ENCODE data around the gene GRK5.

The GRK5 gene

GRCh38 chr10:119299531-119299930, 92.2 kb downstream of the GRK5 start:
- Histone ChIP-seq H3K36me3 (replicated peaks in 1 of 2; ENCODE audit: control insufficient read depth in 2 of 2, insufficient read depth in 2 of 2, low read length in 2 of 2) (no peaks in the 10 kb centered on the region), H3K14ac (ENCODE audit: low read length) (no peak overlapping the region), H2AFZ (ENCODE audit: low read length) (no peak overlapping the region), H2BK15ac (ENCODE audit: low read length) (no peak overlapping the region), H3K4me3 (ENCODE audit: low read length in 2 of 2) (no peak overlapping the region), H3K27me3 (ENCODE audit: control insufficient read depth in 3 of 3, insufficient read depth in 3 of 3, low read depth in 1 of 3, low read length in 3 of 3) (no peaks in the 10 kb centered on the region), H3K79me1 (ENCODE audit: low read depth, low read length) (no peaks in the 10 kb centered on the region), H3K9me3 (replicated peaks in 1 of 2; ENCODE audit: control insufficient read depth in 2 of 2, insufficient read depth in 1 of 2, low read depth in 1 of 2, low read length in 2 of 2) (peaks cover 2 to 6% of the 10 kb centered on the region in 2 donors), H2BK120ac (ENCODE audit: low read depth, low read length) (no peak overlapping the region), H3K4me2 (ENCODE audit: insufficient read depth, low read length, poor library complexity, severe bottlenecking) (no peak overlapping the region), H3K4ac (ENCODE audit: low read length) (no peak overlapping the region), H3K23ac (ENCODE audit: low read depth, low read length, poor library complexity) (no peak overlapping the region), H4K91ac (ENCODE audit: low read depth, low read length, poor library complexity) (no peak overlapping the region), H3K27ac (replicated peaks; ENCODE audit: low read length) (no peak overlapping the region), H3K18ac (ENCODE audit: low read length) (no peak overlapping the region), H3K4me1 (ENCODE audit: control insufficient read depth in 2 of 2, insufficient read depth in 1 of 2, low read depth in 1 of 2, low read length in 2 of 2) (peaks cover 0 to 4% of the 10 kb centered on the region in 2 donors), H4K8ac (ENCODE audit: low read depth, low read length) (no peak overlapping the region), H2AK5ac (ENCODE audit: low read depth, low read length) (no peak overlapping the region), H3K9ac (ENCODE audit: low read depth, low read length, poor library complexity) (no peak overlapping the region), H2BK12ac (ENCODE audit: low read length) (no peak overlapping the region), H2BK5ac (ENCODE audit: low read length) (no peak overlapping the region)
- WGBS, 2 donors (ENCODE audit: extremely low coverage in 2 of 2, insufficient read length in 2 of 2, insufficient replicate concordance in 1 of 2): no CpG with 5 or more reads among the region's 3 CpGs
- no peak for DNase-seq (ENCODE audit: low spot score)

GRCh38 chr10:119301397-119301796, 94.0 kb downstream of the GRK5 start:
- Histone ChIP-seq H3K14ac (ENCODE audit: low read length) (no peak overlapping the region), H4K91ac (ENCODE audit: low read depth, low read length, poor library complexity) (no peak overlapping the region), H3K36me3 (replicated peaks in 1 of 2; ENCODE audit: control insufficient read depth in 2 of 2, insufficient read depth in 2 of 2, low read length in 2 of 2) (no peaks in the 10 kb centered on the region), H3K9me3 (replicated peaks in 1 of 2; ENCODE audit: control insufficient read depth in 2 of 2, insufficient read depth in 1 of 2, low read depth in 1 of 2, low read length in 2 of 2) (peaks cover 2 to 6% of the 10 kb centered on the region in 2 donors), H3K4me1 (ENCODE audit: control insufficient read depth in 2 of 2, insufficient read depth in 1 of 2, low read depth in 1 of 2, low read length in 2 of 2) (peaks cover 0 to 4% of the 10 kb centered on the region in 2 donors), H4K8ac (ENCODE audit: low read depth, low read length) (no peak overlapping the region), H3K9ac (ENCODE audit: low read depth, low read length, poor library complexity) (no peak overlapping the region), H2BK5ac (ENCODE audit: low read length) (no peak overlapping the region), H2AFZ (ENCODE audit: low read length) (no peak overlapping the region), H3K4me3 (ENCODE audit: low read length in 2 of 2) (no peak overlapping the region), H3K4me2 (ENCODE audit: insufficient read depth, low read length, poor library complexity, severe bottlenecking) (no peak overlapping the region), H2BK12ac (ENCODE audit: low read length) (no peak overlapping the region), H3K27me3 (ENCODE audit: control insufficient read depth in 3 of 3, insufficient read depth in 3 of 3, low read depth in 1 of 3, low read length in 3 of 3) (no peaks in the 10 kb centered on the region), H3K79me1 (ENCODE audit: low read depth, low read length) (no peaks in the 10 kb centered on the region), H2BK15ac (ENCODE audit: low read length) (no peak overlapping the region), H2AK5ac (ENCODE audit: low read depth, low read length) (no peak overlapping the region), H3K18ac (ENCODE audit: low read length) (peak overlapping the region; percentile 78), H2BK120ac (ENCODE audit: low read depth, low read length) (no peak overlapping the region), H3K27ac (replicated peaks; ENCODE audit: low read length) (no peak overlapping the region), H3K4ac (ENCODE audit: low read length) (no peak overlapping the region), H3K23ac (ENCODE audit: low read depth, low read length, poor library complexity) (no peak overlapping the region)
- no peak for DNase-seq (ENCODE audit: low spot score)
- WGBS, 2 donors (ENCODE audit: extremely low coverage in 2 of 2, insufficient read length in 2 of 2, insufficient replicate concordance in 1 of 2): no CpG with 5 or more reads among the region's 8 CpGs

GRCh38 chr10:119302172-119302571, 94.8 kb downstream of the GRK5 start:
- WGBS, 2 donors (ENCODE audit: extremely low coverage in 2 of 2, insufficient read length in 2 of 2, insufficient replicate concordance in 1 of 2): no CpG with 5 or more reads among the region's 3 CpGs
- H3K79me1 ChIP-seq (ENCODE audit: low read depth, low read length): no peaks in the 10 kb centered on the region

GRCh38 chr10:119302591-119303253, 95.4 kb downstream of the GRK5 start:
- peaks cover 0 to 4% of the 10 kb centered on the region in 2 donors for H3K4me1 ChIP-seq (ENCODE audit: control insufficient read depth in 2 of 2, insufficient read depth in 1 of 2, low read depth in 1 of 2, low read length in 2 of 2)
- no peak overlapping the region for H3K4me2 ChIP-seq (ENCODE audit: insufficient read depth, low read length, poor library complexity, severe bottlenecking)
- H4K91ac ChIP-seq (ENCODE audit: low read depth, low read length, poor library complexity): no peak overlapping the region
- H2BK120ac ChIP-seq (ENCODE audit: low read depth, low read length): no peak overlapping the region
- no peak overlapping the region for H3K4me3 ChIP-seq (ENCODE audit: low read length in 2 of 2)
- no peak overlapping the region for H3K23ac ChIP-seq (ENCODE audit: low read depth, low read length, poor library complexity)
- H3K36me3 ChIP-seq (replicated peaks in 1 of 2; ENCODE audit: control insufficient read depth in 2 of 2, insufficient read depth in 2 of 2, low read length in 2 of 2): no peaks in the 10 kb centered on the region
- no peak overlapping the region for H3K4ac ChIP-seq (ENCODE audit: low read length)
- WGBS, 2 donors (ENCODE audit: extremely low coverage in 2 of 2, insufficient read length in 2 of 2, insufficient replicate concordance in 1 of 2): no CpG with 5 or more reads among the region's 12 CpGs
- no peaks in the 10 kb centered on the region for H3K79me1 ChIP-seq (ENCODE audit: low read depth, low read length)
- H3K18ac ChIP-seq (ENCODE audit: low read length): no peak overlapping the region
- H2AFZ ChIP-seq (ENCODE audit: low read length): no peak overlapping the region
- no peak overlapping the region for H3K14ac ChIP-seq (ENCODE audit: low read length)
- H2BK5ac ChIP-seq (ENCODE audit: low read length): no peak overlapping the region
- no peak overlapping the region for H2BK15ac ChIP-seq (ENCODE audit: low read length)
- no peaks in the 10 kb centered on the region for H3K27me3 ChIP-seq (ENCODE audit: control insufficient read depth in 3 of 3, insufficient read depth in 3 of 3, low read depth in 1 of 3, low read length in 3 of 3)
- H3K27ac ChIP-seq (replicated peaks; ENCODE audit: low read length): no peak overlapping the region
- H3K9ac ChIP-seq (ENCODE audit: low read depth, low read length, poor library complexity): peak overlapping the region; percentile 24
- DNase-seq (ENCODE audit: low spot score): no peak
- H3K9me3 ChIP-seq (replicated peaks in 1 of 2; ENCODE audit: control insufficient read depth in 2 of 2, insufficient read depth in 1 of 2, low read depth in 1 of 2, low read length in 2 of 2): peaks cover 0 to 2% of the 10 kb centered on the region in 2 donors
- no peak overlapping the region for H2AK5ac ChIP-seq (ENCODE audit: low read depth, low read length)
- H4K8ac ChIP-seq (ENCODE audit: low read depth, low read length): no peak overlapping the region
- H2BK12ac ChIP-seq (ENCODE audit: low read length): peak overlapping the region; percentile 23

More at GRCh38 chr10:119302172-119302571, 94.8 kb downstream of the GRK5 start:
- Histone ChIP-seq H2BK12ac (ENCODE audit: low read length) (no peak overlapping the region), H4K91ac (ENCODE audit: low read depth, low read length, poor library complexity) (no peak overlapping the region), H2AK5ac (ENCODE audit: low read depth, low read length) (no peak overlapping the region), H3K27me3 (ENCODE audit: control insufficient read depth in 3 of 3, insufficient read depth in 3 of 3, low read depth in 1 of 3, low read length in 3 of 3) (no peaks in the 10 kb centered on the region), H3K4ac (ENCODE audit: low read length) (no peak overlapping the region), H3K4me2 (ENCODE audit: insufficient read depth, low read length, poor library complexity, severe bottlenecking) (no peak overlapping the region), H3K27ac (replicated peaks; ENCODE audit: low read length) (no peak overlapping the region), H3K4me1 (ENCODE audit: control insufficient read depth in 2 of 2, insufficient read depth in 1 of 2, low read depth in 1 of 2, low read length in 2 of 2) (peaks cover 0 to 4% of the 10 kb centered on the region in 2 donors), H3K9ac (ENCODE audit: low read depth, low read length, poor library complexity) (no peak overlapping the region), H4K8ac (ENCODE audit: low read depth, low read length) (no peak overlapping the region), H3K9me3 (replicated peaks in 1 of 2; ENCODE audit: control insufficient read depth in 2 of 2, insufficient read depth in 1 of 2, low read depth in 1 of 2, low read length in 2 of 2) (peaks cover 1 to 5% of the 10 kb centered on the region in 2 donors), H2BK5ac (ENCODE audit: low read length) (no peak overlapping the region), H3K14ac (ENCODE audit: low read length) (no peak overlapping the region), H3K18ac (ENCODE audit: low read length) (no peak overlapping the region), H3K4me3 (ENCODE audit: low read length in 2 of 2) (no peak overlapping the region), H2BK120ac (ENCODE audit: low read depth, low read length) (no peak overlapping the region), H3K36me3 (replicated peaks in 1 of 2; ENCODE audit: control insufficient read depth in 2 of 2, insufficient read depth in 2 of 2, low read length in 2 of 2) (no peaks in the 10 kb centered on the region), H3K23ac (ENCODE audit: low read depth, low read length, poor library complexity) (no peak overlapping the region), H2BK15ac (ENCODE audit: low read length) (no peak overlapping the region), H2AFZ (ENCODE audit: low read length) (no peak overlapping the region)
- no peak for DNase-seq (ENCODE audit: low spot score)
